Left lung (tissue), 10 donors: Measurements from ENCODE around the gene VRK3. TPM values are rescaled to one million over a fixed set of nuclear protein-coding genes. Genes with fewer than 3 reads are reported as not detected.

ENCODE experiments used
- ATAC-seq: fragments of 200-7000 bp; cut with Tn5 transposase; one replicate; pipeline ENCODE4 v1.9.1; 2020; ENCODE audit warnings: moderate library complexity
- DNase-seq, 4 donors: peaks; one replicate each; pipeline ENCODE4 v3.0.0-alpha.2; 2013 to 2020
- H3K27ac ChIP-seq, 2 donors: fragments of 200-600 bp; sonication (generic) in 1 of 2; one replicate each; pipeline versions ENCODE4 v1.5.0 to v1.8.0; 2020 to 2021
- H3K27me3 ChIP-seq, 2 donors: fragments of 200-600 bp; sonication (generic) in 1 of 2; one replicate each; pipeline versions ENCODE4 v1.5.0 to v1.8.0; 2020 to 2021
- H3K36me3 ChIP-seq, 2 donors: fragments of 200-600 bp; sonication (generic) in 1 of 2; one replicate each; pipeline versions ENCODE4 v1.5.0 to v1.8.0; 2020 to 2021
- H3K4me1 ChIP-seq, 2 donors: fragments of 200-600 bp; one replicate each; pipeline ENCODE4 v1.8.0; 2021
- H3K4me3 ChIP-seq, 2 donors: fragments of 200-600 bp; sonication (generic) in 1 of 2; one replicate each; pipeline versions ENCODE4 v1.5.0 to v1.8.0; 2020 to 2021; ENCODE audit warnings: mild to moderate bottlenecking in 1 of 2
- H3K9me3 ChIP-seq, 2 donors: fragments of 200-600 bp; sonication (generic) in 1 of 2; one replicate each; pipeline versions ENCODE4 v1.5.0 to v1.8.0; 2020 to 2021
- intact Hi-C, 2 donors: fragments of 100-400 bp; cut with DNase I; formaldehyde crosslinking; loops; one replicate each; pipeline versions ENCODE4 v1.11.2 to v1.14.2; 2022
- polyA plus RNA-seq, 6 donors: library from polyadenylated mRNA; unstranded; fragments of 120-200 nt; gene quantifications; one replicate each; pipeline ENCODE4 v1.2.1, GENCODE V29; 2013; ENCODE audit not compliant: insufficient read length in 6 of 6
- total RNA-seq, 2 donors: library from RNA; stranded (reverse); fragmentation: NEBNext Ultra II Directional; extraction: Animal tissue kit (Norgen Biotek cat#: 25700); gene quantifications; one replicate each; pipeline ENCODE4 v1.2.1, GENCODE V29; 2021
- TF ChIP-seq, protein P1 (sequence below), 2 donors: fragments of 200-600 bp; sonication (generic) in 1 of 2; IDR thresholded peaks; one replicate each; pipeline versions ENCODE4 v1.5.0 to v1.8.0; 2021; ENCODE audit warnings: antibody characterized with exemption in 2 of 2
- donor health status: DM: no; HTN: yes; CAD: no.
- donor health status: DM: no; HTN: no; CAD: no.

VRK3 gene
- total and polyA plus RNA-seq, 8 donors, result 37.5 to 43.4 (median 39.4) TPM

DNA sequence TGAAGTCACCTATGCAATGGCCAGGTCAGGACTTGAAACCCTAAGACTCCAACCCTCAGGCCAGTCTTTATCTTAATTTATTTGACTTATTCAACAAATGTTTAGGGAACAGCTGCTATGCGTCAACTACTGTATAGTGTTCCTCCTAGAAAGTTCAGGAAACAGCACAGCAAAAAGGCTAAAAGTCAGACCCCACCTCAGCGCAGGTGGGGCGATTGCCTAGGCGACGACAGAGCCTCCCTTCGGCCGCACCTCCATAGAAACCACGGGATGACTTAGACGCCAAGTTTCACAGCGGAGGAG, 502 bp downstream of the VRK3 start:
- peak overlapping the region; percentile 86 to 96 for H3K27ac ChIP-seq
- TF ChIP-seq, protein P1, sequence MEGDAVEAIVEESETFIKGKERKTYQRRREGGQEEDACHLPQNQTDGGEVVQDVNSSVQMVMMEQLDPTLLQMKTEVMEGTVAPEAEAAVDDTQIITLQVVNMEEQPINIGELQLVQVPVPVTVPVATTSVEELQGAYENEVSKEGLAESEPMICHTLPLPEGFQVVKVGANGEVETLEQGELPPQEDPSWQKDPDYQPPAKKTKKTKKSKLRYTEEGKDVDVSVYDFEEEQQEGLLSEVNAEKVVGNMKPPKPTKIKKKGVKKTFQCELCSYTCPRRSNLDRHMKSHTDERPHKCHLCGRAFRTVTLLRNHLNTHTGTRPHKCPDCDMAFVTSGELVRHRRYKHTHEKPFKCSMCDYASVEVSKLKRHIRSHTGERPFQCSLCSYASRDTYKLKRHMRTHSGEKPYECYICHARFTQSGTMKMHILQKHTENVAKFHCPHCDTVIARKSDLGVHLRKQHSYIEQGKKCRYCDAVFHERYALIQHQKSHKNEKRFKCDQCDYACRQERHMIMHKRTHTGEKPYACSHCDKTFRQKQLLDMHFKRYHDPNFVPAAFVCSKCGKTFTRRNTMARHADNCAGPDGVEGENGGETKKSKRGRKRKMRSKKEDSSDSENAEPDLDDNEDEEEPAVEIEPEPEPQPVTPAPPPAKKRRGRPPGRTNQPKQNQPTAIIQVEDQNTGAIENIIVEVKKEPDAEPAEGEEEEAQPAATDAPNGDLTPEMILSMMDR (IDR thresholded peaks at IDR 0.05), result no peak
- H3K4me1 ChIP-seq, result peaks cover 16 to 40% of the 10 kb centered on the region in 2 donors
- H3K27me3 ChIP-seq, result no peaks in the 10 kb centered on the region
- DNase-seq (no peak), ATAC-seq (no peak)
- H3K4me3 ChIP-seq, result peak overlapping the region; percentile 82 to 92
- H3K36me3 ChIP-seq, result peaks cover 0 to 14% of the 10 kb centered on the region in 2 donors
- intact Hi-C loops, result no loop called here
- no peaks in the 10 kb centered on the region for H3K9me3 ChIP-seq

DNA sequence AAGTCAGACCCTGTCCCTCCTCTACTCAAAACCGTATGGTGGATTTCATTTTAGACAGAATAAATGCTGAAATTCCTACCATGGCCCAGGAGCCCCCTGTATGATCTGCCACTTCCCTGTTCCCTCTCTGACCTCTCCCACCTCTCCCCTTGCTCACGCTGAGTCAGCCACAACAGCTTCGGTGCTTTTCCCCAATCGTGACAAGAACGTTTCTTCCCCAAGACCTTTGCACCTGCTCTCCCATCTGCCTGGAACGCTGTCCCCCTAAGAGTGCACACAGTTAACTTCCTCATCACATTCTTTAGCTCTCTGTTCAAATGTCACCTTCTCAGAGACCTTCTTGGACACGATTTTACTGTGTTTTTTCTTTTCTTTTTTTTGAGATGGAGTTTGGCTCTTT, 2.3 kb downstream of the VRK3 start:
- DNase-seq (no peak), ATAC-seq (no peak)
- TF ChIP-seq, protein P1 (IDR thresholded peaks at IDR 0.05), result no peak
- Histone ChIP-seq H3K36me3 (peaks cover 0 to 32% of the 10 kb centered on the region in 2 donors), H3K9me3 (no peaks in the 10 kb centered on the region), H3K4me3 (no peak overlapping the region), H3K4me1 (peaks cover 16 to 31% of the 10 kb centered on the region in 2 donors), H3K27ac (no peak overlapping the region), H3K27me3 (no peaks in the 10 kb centered on the region)
- intact Hi-C loops, result no loop called here

DNA sequence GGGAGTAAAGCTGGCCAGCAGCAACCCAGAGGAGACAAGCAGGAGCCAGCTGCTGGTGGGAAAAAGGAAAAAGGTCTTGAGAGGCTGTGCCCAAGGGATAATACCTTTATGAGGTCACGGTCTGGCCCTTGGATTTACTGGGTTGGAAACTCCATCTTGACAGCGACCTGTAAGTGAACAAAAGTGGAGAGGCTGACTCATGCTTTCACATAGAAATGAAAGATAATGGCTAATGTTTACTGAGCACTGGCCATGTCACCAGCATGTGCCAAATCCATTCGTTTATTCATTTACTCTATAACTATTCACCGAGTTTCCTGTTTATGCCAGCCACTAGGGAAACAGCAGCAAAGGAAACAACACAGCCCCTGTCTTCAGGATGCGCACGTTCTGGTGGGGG, 4.7 kb downstream of the VRK3 start:
- H3K9me3 ChIP-seq, result no peaks in the 10 kb centered on the region
- peaks cover 7 to 18% of the 10 kb centered on the region in 2 donors for H3K4me1 ChIP-seq
- intact Hi-C loops, result no loop called here
- DNase-seq, result no peak
- H3K4me3 ChIP-seq, result no peak overlapping the region
- TF ChIP-seq, protein P1 (IDR thresholded peaks at IDR 0.05), result no peak
- no peaks in the 10 kb centered on the region for H3K27me3 ChIP-seq
- no peak for ATAC-seq
- no peak overlapping the region for H3K27ac ChIP-seq
- peaks cover 0 to 56% of the 10 kb centered on the region in 2 donors for H3K36me3 ChIP-seq

DNA sequence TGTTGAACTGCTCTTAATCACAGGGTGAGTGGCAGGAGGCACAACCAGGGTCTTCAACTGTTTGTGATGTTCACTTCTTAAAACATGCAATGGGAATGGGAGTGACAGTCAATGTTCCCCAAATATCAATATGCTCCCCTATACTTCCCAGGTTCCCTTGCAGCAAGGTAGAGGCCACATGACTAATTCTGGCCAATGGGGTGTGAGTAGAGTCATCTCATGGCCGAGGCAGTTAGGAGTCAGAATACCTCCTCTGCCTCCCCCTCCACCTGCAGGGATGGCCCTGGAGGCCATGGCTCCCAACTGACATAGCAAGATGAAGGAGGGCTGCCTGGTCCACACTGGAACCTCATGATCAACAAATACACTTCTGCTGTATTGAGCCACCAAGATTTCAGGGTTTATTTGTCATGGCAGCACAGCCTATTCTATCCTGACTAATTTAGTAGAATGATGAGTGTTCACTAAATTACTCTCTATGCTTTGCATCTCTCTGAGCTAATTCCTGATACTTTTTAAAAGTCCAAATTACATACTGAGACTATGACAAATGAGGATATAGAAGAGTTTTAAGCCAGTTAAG, 8.9 kb downstream of the VRK3 start:
- intact Hi-C loops, result no loop called here
- H3K36me3 ChIP-seq, result peaks cover 0 to 97% of the 10 kb centered on the region in 2 donors

DNA sequence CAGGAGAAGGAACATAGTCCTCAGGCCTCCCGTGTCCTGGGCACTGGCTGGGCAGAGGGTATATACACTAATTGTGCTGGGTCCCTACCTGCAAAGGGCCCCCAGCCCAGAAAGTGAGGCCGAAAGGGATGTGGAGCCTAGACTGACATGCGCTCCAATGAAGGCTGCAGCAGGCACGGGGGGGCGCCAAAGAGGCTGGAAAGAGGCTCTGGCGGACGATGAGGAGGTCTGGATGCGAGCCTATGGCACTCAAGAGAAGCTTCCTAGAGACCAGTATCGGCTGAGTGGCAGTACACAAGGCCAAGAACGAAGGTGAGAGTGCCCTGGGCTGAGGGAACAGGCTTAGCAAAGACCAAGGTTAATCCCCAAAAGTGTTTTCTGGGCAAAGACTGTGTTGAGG, 16.6 kb downstream of the VRK3 start:
- intact Hi-C loops, result no loop called here
- Histone ChIP-seq H3K4me3 (no peak overlapping the region), H3K4me1 (peaks cover 5 to 16% of the 10 kb centered on the region in 2 donors), H3K9me3 (no peaks in the 10 kb centered on the region), H3K36me3 (peaks cover 0 to 87% of the 10 kb centered on the region in 2 donors), H3K27me3 (no peaks in the 10 kb centered on the region), H3K27ac (no peak overlapping the region)
- ATAC-seq (no peak), DNase-seq (peak in 1 of 4 donors; percentile 39)
- TF ChIP-seq, protein P1 (IDR thresholded peaks at IDR 0.05), result no peak

More for the DNA sequence above, 8.9 kb downstream of the VRK3 start:
- Histone ChIP-seq H3K27ac (no peak overlapping the region), H3K9me3 (no peaks in the 10 kb centered on the region), H3K4me3 (no peak overlapping the region), H3K27me3 (no peaks in the 10 kb centered on the region), H3K4me1 (no peaks in the 10 kb centered on the region)
- DNase-seq, result no peak
- no peak for ATAC-seq
- TF ChIP-seq, protein P1 (IDR thresholded peaks at IDR 0.05), result no peak
